Right ventricle myocardium inferior (tissue), 1 donor: ENCODE data around the gene L3MBTL1. TPM values are rescaled to one million over a fixed set of nuclear protein-coding genes. Genes with fewer than 3 reads are reported as not detected.

Experiments used
- ATAC-seq: fragments of 200-7000 bp; cut with Tn5 transposase; one replicate; pipeline ENCODE4 v1.9.1; 2020; ENCODE audit warnings: mild to moderate bottlenecking, moderate library complexity
- DNase-seq: peaks from one replicate; pipeline ENCODE4 v3.0.0; 2021; ENCODE audit errors: missing footprints
- intact Hi-C: fragments of 100-400 bp; cut with DNase I; formaldehyde crosslinking; loops from one replicate; pipeline ENCODE4 v1.11.0; 2022
- total RNA-seq: library from RNA; stranded (reverse); fragmentation: NEBNext Ultra II Directional; extraction: Animal tissue kit (Norgen Biotek cat#: 25700); gene quantifications from one replicate; pipeline ENCODE4 v1.2.1, GENCODE V29; 2021
- donor health status: DM: no; HTN: yes; CAD: no; lungs with severe emphysema.

The L3MBTL1 gene
- total RNA-seq, 1 donor from 2014 or later = 3.8 TPM

- intact Hi-C loops = no loop called here
- DNase-seq (no peak), ATAC-seq (no peak)
Measured at GRCh38 chr20:43532416-43533055, 25.0 kb downstream of the L3MBTL1 start.

DNA sequence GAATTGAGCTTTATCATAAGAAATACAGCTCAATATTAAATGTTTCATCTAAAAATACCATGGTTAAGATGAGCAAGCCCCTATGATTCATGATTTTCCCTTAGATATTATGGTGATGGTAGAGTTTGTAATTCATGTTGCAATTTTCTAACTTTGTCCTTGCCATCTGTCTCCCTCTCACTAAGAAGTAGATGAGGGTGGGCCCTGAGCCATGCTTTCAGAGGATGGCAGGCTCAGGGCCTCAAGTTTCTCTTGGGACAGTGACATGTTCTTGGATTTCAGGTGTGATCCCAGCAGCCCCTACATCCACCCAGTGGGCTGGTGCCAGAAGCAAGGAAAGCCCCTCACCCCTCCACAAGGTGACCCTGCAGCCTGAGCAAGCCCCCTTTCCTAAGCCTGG lies 25.6 kb downstream of the L3MBTL1 start:
- DNase-seq = no peak
- intact Hi-C loops = no loop called here
- ATAC-seq = no peak

- DNase-seq (no peak), ATAC-seq (no peak)
- intact Hi-C loops = no loop called here
Measured at GRCh38 chr20:43534016-43534415, 26.5 kb downstream of the L3MBTL1 start.

DNA sequence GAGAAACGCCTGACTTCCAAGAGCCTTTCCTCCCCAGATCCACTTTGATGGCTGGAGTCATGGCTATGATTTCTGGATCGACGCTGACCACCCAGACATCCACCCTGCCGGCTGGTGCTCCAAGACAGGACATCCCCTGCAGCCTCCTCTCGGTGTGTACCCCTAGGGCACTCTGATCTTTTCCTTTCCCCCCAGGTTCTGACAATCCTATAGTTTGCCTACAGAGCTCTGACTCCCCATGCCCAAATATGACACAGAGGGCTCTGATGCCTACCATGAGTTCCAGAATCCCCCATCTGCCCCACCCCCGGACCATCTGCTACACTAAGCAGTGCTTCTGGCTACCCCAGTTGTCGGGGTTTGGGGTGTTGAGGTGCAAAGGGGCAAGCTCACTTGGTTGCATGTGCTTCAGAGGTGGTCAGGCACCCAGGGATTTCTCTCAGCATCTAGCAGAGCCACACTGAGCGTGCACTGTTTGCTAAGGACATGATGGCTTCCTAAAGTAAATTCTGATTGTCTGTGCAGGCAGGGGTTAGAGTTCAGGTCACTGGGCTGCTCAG lies 27.4 kb downstream of the L3MBTL1 start:
- intact Hi-C loops = loop anchor here (5.0 kb wide), 3 partner anchors 57 to 557 kb away; partner anchors contain the start of gene IFT52
- DNase-seq (no peak), ATAC-seq (no peak)

- intact Hi-C loops = loop anchor here (5.0 kb wide), 3 partner anchors 57 to 557 kb away; partner anchors contain the start of gene IFT52
- ATAC-seq (no peak), DNase-seq (no peak)
Measured at GRCh38 chr20:43535370-43536004, 28.0 kb downstream of the L3MBTL1 start.

DNA sequence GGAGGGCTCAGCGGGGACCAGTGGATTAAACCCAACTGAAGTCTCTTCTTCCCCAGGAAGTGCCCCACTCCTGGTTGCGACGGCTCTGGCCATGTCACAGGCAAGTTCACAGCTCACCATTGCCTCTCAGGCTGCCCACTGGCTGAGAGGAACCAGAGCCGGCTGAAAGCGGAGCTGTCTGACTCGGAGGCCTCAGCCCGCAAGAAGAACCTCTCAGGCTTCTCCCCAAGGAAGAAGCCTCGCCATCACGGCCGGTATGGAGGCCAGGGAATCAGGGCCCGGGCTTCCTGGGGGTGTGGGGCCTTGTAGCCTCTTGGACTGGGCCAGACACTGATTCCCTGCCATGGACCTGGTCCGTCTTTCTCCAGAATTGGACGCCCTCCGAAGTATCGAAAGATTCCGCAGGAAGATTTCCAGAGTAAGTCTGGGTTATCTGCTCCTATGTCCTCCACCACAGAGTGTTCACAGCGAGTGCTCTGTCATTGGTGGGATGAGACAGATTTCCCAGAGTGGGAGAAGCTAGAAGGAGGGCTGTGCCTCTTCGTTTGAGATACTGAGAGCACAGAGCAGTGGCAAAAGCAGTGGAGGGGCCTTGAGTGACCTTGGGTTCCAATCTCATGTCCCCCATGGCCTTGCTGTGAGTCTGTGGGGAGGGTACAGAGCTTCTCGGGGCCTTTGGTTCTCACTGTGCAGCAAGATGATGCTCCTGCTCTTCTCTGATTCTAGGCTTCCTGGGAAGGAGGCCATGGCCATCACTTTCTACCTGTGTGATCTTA lies 28.7 kb downstream of the L3MBTL1 start:
- no peak for DNase-seq
- intact Hi-C loops = loop anchor here (5.0 kb wide), 3 partner anchors 56 to 556 kb away; partner anchors contain the start of gene IFT52

GRCh38 chr20:43536817-43537440 lies 29.4 kb downstream of the L3MBTL1 start:
- DNase-seq (no peak), ATAC-seq (no peak)
- intact Hi-C loops = loop anchor here (5.0 kb wide), 3 partner anchors 55 to 555 kb away; partner anchors contain the start of gene IFT52

More for the DNA sequence above, 28.7 kb downstream of the L3MBTL1 start:
- ATAC-seq = no peak

- intact Hi-C loops = loop anchor here (5.0 kb wide), 3 partner anchors 54 to 554 kb away; partner anchors contain the start of gene IFT52
- ATAC-seq (peak; percentile 82), DNase-seq (peak; percentile 73)
Measured at GRCh38 chr20:43537921-43538877, 30.7 kb downstream of the L3MBTL1 start.

DNA sequence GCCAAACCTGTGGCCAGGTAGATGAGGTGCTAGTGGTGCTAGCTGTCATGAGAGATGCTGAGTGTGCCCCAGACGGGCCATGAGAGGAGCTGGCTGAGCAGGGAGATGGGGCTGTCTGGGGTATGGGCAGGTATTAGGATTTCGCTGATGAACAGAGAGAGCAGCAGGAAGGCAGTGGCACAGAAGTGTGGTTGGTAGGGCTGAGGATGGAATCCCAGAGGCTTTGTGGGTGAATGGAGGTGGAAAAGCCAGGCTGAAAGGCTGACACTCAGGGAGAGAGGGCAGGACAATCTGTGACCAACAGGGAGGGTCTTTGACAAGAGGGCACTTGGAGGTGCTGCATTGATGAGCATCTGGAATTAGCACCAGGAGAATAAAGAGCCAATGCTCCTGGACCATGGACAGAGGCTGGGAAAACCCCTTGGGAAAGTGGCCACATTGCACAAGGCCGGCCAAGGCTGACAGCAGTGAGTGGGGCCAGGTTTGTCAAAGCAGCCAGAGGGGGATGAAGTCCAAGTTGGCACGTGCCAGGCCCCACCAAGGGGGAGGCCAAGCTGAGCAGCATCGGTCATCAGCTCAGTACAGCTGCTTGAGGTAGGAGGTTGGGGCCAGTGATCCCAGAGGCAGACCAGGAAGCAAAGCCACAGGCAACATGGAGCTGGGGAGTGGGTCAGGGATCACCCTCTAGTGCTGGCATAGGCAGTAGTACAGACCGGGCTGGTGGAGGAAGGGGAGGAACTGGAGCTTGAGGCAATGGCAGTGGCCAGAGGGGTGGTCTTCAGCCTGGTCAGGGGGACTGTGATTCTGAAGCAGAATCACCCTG lies 31.6 kb downstream of the L3MBTL1 start:
- intact Hi-C loops = loop anchor here (5.0 kb wide), 3 partner anchors 53 to 553 kb away; partner anchors contain the start of gene IFT52
- DNase-seq = no peak
- no peak for ATAC-seq

DNA sequence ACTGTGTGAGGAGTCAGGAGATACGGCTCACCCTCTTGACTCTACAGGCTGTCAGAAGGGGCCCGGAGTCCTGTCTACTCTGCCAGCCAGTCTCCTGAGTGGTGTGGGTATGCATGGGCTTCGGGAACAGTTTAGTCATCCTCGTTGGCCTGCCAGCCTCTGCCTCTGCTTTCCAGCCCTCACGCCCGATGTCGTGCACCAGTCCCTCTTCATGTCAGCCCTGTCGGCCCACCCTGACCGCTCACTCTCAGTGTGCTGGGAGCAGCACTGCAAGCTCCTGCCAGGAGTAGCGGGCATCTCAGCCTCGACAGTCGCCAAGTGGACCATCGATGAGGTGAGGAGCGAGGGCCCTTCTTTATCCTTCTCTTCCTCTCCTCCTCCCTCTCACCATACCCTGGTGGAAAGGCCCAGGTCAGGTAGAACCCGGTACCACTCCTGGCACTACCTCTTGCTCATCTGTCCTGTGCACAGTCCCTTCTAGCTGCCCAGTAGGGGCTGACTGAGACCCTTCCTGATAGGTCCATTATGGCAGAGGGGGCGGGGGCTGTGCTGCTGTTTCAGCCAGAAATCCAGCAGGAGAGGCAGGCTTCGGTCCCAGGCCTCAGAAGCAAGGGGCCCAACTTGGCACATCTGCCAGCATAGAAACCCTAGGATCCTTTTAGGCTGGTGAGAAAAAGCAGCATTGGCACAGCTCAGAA lies 32.6 kb downstream of the L3MBTL1 start:
- DNase-seq (no peak), ATAC-seq (no peak)
- intact Hi-C loops = loop anchor here (5.0 kb wide), 3 partner anchors 52 to 552 kb away; partner anchors contain the start of gene IFT52

DNA sequence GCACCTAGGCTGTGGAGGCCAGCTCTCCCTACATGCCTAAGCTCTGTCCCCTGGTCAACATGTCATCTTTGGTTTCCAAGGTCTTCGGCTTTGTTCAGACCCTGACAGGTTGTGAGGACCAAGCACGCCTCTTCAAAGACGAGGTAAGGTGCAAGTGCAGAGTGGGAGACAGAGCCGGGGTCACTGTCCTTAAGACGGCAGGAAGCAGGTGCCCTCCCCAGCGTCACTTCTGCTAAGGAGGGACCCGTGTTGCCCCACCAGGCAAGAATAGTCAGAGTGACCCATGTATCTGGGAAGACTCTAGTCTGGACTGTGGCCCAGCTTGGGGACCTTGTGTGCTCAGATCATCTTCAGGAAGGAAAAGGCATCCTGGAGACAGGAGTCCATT lies 33.2 kb downstream of the L3MBTL1 start:
- no peak for DNase-seq
- no peak for ATAC-seq
- intact Hi-C loops = no loop called here

- intact Hi-C loops = no loop called here
- no peak for ATAC-seq
- DNase-seq = no peak
Measured at GRCh38 chr20:43541214-43541613, 33.7 kb downstream of the L3MBTL1 start.

DNA sequence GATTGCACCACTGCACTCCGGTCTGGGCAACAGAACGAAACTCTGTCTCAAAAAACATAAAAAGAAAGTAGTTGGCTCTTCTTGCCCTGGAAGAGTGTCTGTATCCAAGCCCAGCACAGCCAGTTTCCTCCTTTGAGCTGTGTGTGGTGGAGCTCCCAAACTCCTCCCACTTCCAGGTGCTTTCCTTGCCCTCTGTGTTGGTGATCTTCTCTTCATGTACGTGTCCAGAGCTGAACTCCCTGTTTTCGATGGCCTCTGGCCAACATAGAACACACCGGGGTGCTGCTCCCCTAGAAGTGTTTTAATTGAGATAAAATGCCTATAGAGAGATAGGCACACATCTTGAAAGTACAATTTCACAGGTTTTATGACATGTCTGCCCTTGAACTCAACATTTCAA lies 34.7 kb downstream of the L3MBTL1 start:
- intact Hi-C loops = no loop called here
- DNase-seq (no peak), ATAC-seq (no peak)

DNA sequence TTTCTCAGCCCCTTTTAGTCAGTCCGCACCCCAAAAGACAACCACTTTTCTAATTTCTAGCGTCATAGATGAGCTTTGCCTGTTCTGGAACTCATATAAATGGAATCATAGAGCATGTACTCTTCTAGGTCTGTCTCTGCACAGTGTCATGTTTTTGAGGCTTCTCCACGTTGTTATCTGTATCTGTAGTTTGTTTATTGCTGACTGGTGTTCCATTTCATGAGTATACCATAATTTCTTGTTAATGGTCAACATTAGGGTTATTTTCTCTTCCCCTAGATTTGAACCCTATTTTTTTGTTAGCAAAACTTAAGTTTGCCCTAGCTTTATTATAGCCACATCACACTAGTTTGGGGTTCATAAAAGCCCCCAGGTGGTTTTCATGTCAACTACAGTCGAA lies 35.2 kb downstream of the L3MBTL1 start:
- intact Hi-C loops = no loop called here
- DNase-seq (no peak), ATAC-seq (no peak)

GRCh38 chr20:43543138-43543537 lies 35.6 kb downstream of the L3MBTL1 start:
- no peak for DNase-seq
- intact Hi-C loops = no loop called here
- ATAC-seq = no peak

GRCh38 chr20:43544501-43544900 lies 37.0 kb downstream of the L3MBTL1 start:
- DNase-seq (no peak), ATAC-seq (no peak)
- intact Hi-C loops = no loop called here
